HAP-1 (cell line): ENCODE measurements around the gene ZNF414.
"Not testable (repeated sequence)": the region's sequence is repeated elsewhere in the genome, so short reads cannot be mapped to it uniquely, and the experiment has no call there.

Experiments used
- DNase-seq, 2 experiments: peaks; one replicate each; pipeline ENCODE4 v3.0.0-alpha.2; 2016 to 2020; ENCODE audit warnings: low spot score in 2 of 2
- H3K27me3 ChIP-seq: fragments of 250-450 bp; sonication (Bioruptor Pico); 2 replicates; pipeline ENCODE4 v1.5.1; 2020; ENCODE audit warnings: low read depth, mild to moderate bottlenecking, moderate library complexity
- H3K36me3 ChIP-seq: fragments of 250-450 bp; sonication (Bioruptor Pico); replicated peaks from 2 replicates; pipeline ENCODE4 v1.5.1; 2020; ENCODE audit warnings: mild to moderate bottlenecking
- H3K4me1 ChIP-seq: fragments of 250-450 bp; sonication (Bioruptor Pico); 2 replicates; pipeline ENCODE4 v1.5.1; 2020; ENCODE audit warnings: mild to moderate bottlenecking
- H3K4me3 ChIP-seq: fragments of 250-450 bp; sonication (Bioruptor Pico); 2 replicates; pipeline ENCODE4 v1.5.1; 2020; ENCODE audit warnings: mild to moderate bottlenecking, moderate library complexity
- H3K9me3 ChIP-seq: fragments of 250-450 bp; sonication (Bioruptor Pico); 2 replicates; pipeline ENCODE4 v1.5.1; 2020; ENCODE audit warnings: mild to moderate bottlenecking, moderate library complexity
- in situ Hi-C: fragments of 300-500 bp; cut with MboI; formaldehyde crosslinking; loops from 3 replicates; pipeline ENCODE4 v1.14.3; 2020; ENCODE audit warnings: low sequenced_read_pairs, inconsistent platforms, mixed read lengths

ZNF414 gene

DNA sequence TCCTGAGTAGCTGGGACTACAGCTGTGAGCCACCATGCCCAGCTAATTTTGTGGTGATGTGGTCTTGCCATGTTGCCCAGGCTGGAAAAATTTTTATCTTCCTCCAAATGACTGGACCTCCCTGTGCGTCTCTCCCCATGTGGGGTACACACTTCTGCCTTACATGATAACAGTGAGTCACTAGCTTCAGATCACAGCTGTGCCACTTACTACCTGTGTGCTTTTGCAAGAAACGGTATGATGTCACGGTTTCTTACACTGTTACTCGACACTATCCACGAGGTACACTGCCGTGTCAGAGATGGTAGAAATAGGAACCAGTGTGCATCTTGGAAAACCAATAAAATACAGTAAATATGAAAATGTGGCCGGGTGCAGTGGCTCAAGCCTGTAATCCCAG is 17.5 kb upstream of the ZNF414 start:
- in situ Hi-C loops = no loop called here
- peaks cover 3% of the 10 kb centered on the region; the same call in 1 of the 2 replicates for H3K27me3 ChIP-seq
- H3K4me1 ChIP-seq = no peaks in the 10 kb centered on the region
- no peaks in the 10 kb centered on the region for H3K9me3 ChIP-seq
- no peak overlapping the region for H3K4me3 ChIP-seq
- DNase-seq = no peak
- H3K36me3 ChIP-seq = no peaks in the 10 kb centered on the region

DNA sequence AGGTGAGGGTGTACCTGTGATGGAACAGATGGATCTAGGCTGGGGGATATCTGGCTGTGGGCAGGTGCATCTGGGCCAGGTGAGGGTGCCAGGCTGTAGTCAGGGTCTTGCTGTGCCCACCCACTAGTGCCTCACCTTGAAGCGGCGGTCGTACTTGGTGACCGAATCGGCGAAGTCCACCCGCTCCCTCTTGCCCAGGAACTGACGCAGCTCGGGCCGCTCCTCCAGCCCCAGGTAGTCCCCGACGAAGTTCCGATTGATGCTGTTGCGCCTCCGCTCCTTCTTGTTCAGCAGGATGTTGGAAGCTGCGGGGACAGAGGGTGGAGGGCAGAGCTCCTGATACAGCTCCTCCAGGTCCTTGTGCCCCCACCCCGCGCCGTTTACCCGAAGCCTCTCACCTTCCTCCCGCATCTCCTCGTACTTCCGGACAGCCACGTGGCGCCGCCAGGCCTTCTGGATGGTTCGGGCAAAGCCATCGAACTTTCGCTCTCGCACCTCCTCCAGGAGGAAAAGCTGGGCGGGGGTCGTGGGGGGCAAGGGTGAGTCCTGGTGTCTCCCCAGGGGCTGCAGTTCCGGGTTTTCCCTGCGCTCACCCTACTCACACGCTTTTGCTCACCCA is 16.2 kb upstream of the ZNF414 start:
- Histone ChIP-seq H3K27me3 (peaks cover 3% of the 10 kb centered on the region; the same call in 1 of the 2 replicates), H3K4me1 (no peaks in the 10 kb centered on the region), H3K9me3 (no peaks in the 10 kb centered on the region), H3K36me3 (no peaks in the 10 kb centered on the region), H3K4me3 (no peak overlapping the region)
- in situ Hi-C loops = no loop called here
- no peak for DNase-seq

- no peaks in the 10 kb centered on the region for H3K36me3 ChIP-seq
- no peaks in the 10 kb centered on the region for H3K9me3 ChIP-seq
- no peaks in the 10 kb centered on the region for H3K4me1 ChIP-seq
- peaks cover 3% of the 10 kb centered on the region; the same call in 1 of the 2 replicates for H3K27me3 ChIP-seq
- no peak for DNase-seq
- in situ Hi-C loops = no loop called here
- H3K4me3 ChIP-seq = no peak overlapping the region
Measured at GRCh38 chr19:8529369-8530006, 15.5 kb upstream of the ZNF414 start.

GRCh38 chr19:8528500-8528899 is 14.5 kb upstream of the ZNF414 start:
- Histone ChIP-seq H3K27me3 (peaks cover 3% of the 10 kb centered on the region; the same call in 1 of the 2 replicates), H3K4me3 (no peak overlapping the region), H3K36me3 (no peaks in the 10 kb centered on the region), H3K9me3 (no peaks in the 10 kb centered on the region), H3K4me1 (no peaks in the 10 kb centered on the region)
- DNase-seq = no peak
- in situ Hi-C loops = no loop called here

GRCh38 chr19:8526345-8527091 is 12.6 kb upstream of the ZNF414 start:
- Histone ChIP-seq H3K4me3 (no peak overlapping the region), H3K4me1 (no peaks in the 10 kb centered on the region), H3K9me3 (no peaks in the 10 kb centered on the region), H3K27me3 (peaks cover under 1% of the 10 kb centered on the region; the same call in 1 of the 2 replicates), H3K36me3 (no peaks in the 10 kb centered on the region)
- in situ Hi-C loops = no loop called here
- no peak for DNase-seq

DNA sequence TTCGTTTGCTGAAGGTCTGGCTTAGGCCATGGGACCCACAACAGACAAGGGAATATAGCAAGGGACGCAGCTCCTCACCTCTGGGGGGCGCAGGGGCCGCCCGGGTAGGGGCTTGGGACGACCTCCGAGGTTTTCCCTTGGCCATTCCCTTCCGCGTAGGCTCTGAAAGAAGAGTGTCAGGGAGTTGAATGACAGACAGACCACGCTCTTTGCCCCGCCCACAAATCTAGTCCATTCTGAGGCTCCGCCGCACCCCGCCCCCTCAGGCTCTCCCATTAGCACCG is 11.4 kb upstream of the ZNF414 start:
- peak in 1 of 2 experiments; percentile 21 for DNase-seq
- no peaks in the 10 kb centered on the region for H3K36me3 ChIP-seq

GRCh38 chr19:8519388-8519787 is 5.4 kb upstream of the ZNF414 start:
- no peak for DNase-seq
- H3K36me3 ChIP-seq = no peaks in the 10 kb centered on the region
- H3K4me3 ChIP-seq = no peak overlapping the region
- in situ Hi-C loops = no loop called here
- H3K27me3 ChIP-seq = no peaks in the 10 kb centered on the region
- H3K9me3 ChIP-seq = no peaks in the 10 kb centered on the region
- peaks cover 4% of the 10 kb centered on the region for H3K4me1 ChIP-seq

More for the DNA sequence above, 11.4 kb upstream of the ZNF414 start:
- Histone ChIP-seq H3K4me1 (no peaks in the 10 kb centered on the region), H3K9me3 (no peaks in the 10 kb centered on the region), H3K4me3 (no peak overlapping the region), H3K27me3 (no peaks in the 10 kb centered on the region)
- in situ Hi-C loops = no loop called here

- no peaks in the 10 kb centered on the region for H3K9me3 ChIP-seq
- in situ Hi-C loops = no loop called here
- DNase-seq = no peak
- peaks cover 6% of the 10 kb centered on the region for H3K4me1 ChIP-seq
- no peaks in the 10 kb centered on the region for H3K27me3 ChIP-seq
- H3K4me3 ChIP-seq = no peak overlapping the region
- no peaks in the 10 kb centered on the region for H3K36me3 ChIP-seq
Measured at GRCh38 chr19:8518536-8518935, 4.6 kb upstream of the ZNF414 start.

GRCh38 chr19:8517551-8518442 is 3.8 kb upstream of the ZNF414 start:
- DNase-seq = no peak
- peaks cover 13% of the 10 kb centered on the region for H3K4me1 ChIP-seq
- in situ Hi-C loops = no loop called here

GRCh38 chr19:8515317-8515716 is 1.4 kb upstream of the ZNF414 start:
- Histone ChIP-seq H3K4me3 (no peak overlapping the region), H3K4me1 (peaks cover 13% of the 10 kb centered on the region), H3K9me3 (no peaks in the 10 kb centered on the region), H3K27me3 (no peaks in the 10 kb centered on the region), H3K36me3 (peaks cover 5% of the 10 kb centered on the region)
- in situ Hi-C loops = no loop called here
- no peak for DNase-seq

More at GRCh38 chr19:8517551-8518442, 3.8 kb upstream of the ZNF414 start:
- no peaks in the 10 kb centered on the region for H3K9me3 ChIP-seq
- no peaks in the 10 kb centered on the region for H3K27me3 ChIP-seq
- H3K4me3 ChIP-seq = no peak overlapping the region
- H3K36me3 ChIP-seq = no peaks in the 10 kb centered on the region

DNA sequence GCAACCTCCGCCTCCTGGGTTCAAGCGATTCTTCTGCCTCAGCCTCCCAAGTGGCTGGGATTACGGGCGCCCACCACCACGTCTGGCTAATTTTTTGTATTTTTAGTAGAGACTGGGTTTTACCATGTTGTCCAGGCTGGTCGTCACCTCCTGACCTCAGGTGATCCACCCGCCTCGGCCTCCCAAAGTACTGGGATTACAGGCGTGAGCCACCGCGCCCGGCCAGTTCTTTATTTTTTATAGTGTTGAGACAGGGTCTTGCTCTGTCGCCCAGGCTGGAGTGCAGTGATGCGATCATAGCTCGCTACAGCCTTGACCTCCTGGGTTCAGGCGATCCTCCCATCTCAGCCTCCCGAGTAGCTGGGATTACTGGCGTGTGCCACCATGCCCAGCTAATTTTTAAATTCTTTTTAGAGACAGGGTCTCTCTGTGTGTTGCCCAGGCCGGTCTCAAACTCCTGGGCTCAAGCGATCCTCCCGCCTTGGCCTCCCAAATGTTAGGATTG is 590 bp upstream of the ZNF414 start:
- H3K36me3 ChIP-seq, in situ Hi-C loops, H3K9me3 ChIP-seq, H3K27me3 ChIP-seq, DNase-seq: not testable (repeated sequence)
- H3K4me1 ChIP-seq = peaks cover 13% of the 10 kb centered on the region
- peak overlapping the region; percentile 62 for H3K4me3 ChIP-seq

GRCh38 chr19:8513036-8513686 is 806 bp downstream of the ZNF414 start:
- H3K9me3 ChIP-seq = no peaks in the 10 kb centered on the region
- no peak for DNase-seq
- peaks cover 13% of the 10 kb centered on the region for H3K4me1 ChIP-seq
- peaks cover 5% of the 10 kb centered on the region for H3K36me3 ChIP-seq
- in situ Hi-C loops = no loop called here
- peak overlapping the region; percentile 62 for H3K4me3 ChIP-seq
- H3K27me3 ChIP-seq = no peaks in the 10 kb centered on the region
